ENCODE results near the gene ZNF597. TPM values are rescaled to one million over a fixed set of nuclear protein-coding genes. Genes with fewer than 3 reads are reported as not detected.

ZNF597 gene
- total RNA-seq, 1 experiment from 2014 or later = 3.2 TPM

GRCh38 chr16:3475604-3476375 is 32.5 kb upstream of the ZNF597 start:
- no peak overlapping the region for H3K27ac ChIP-seq (ENCODE audit: low read depth, low read length)

More at GRCh38 chr16:3475604-3476375, 32.5 kb upstream of the ZNF597 start:
- intact Hi-C loops (cut with micrococcal nuclease) = no loop called here
- Histone ChIP-seq H3K4me1 (ENCODE audit: control insufficient read depth in 1 of 2, insufficient read depth in 2 of 2, low read length in 2 of 2) (no peaks in the 10 kb centered on the region), H3K27me3 (ENCODE audit: insufficient read depth, low read length) (no peaks in the 10 kb centered on the region), H3K9me3 (ENCODE audit: control insufficient read depth in 1 of 2, insufficient read depth in 1 of 2, low read depth in 1 of 2, low read length in 2 of 2) (no peaks in the 10 kb centered on the region), H3K4me3 (replicated peaks in 1 of 2; ENCODE audit: low read depth in 1 of 2, low read length in 2 of 2) (no peak overlapping the region), H3K9me2 (ENCODE audit: insufficient read depth) (no peaks in the 10 kb centered on the region), H2AFZ (ENCODE audit: low read depth, low read length, poor library complexity, severe bottlenecking) (no peak overlapping the region), H3K36me3 (ENCODE audit: control insufficient read depth in 1 of 2, insufficient read depth in 2 of 2, low read length in 2 of 2) (peaks cover 1 to 8% of the 10 kb centered on the region in 2 experiments; a peak in 3 of 4 replicates), H4K20me1 (ENCODE audit: insufficient read depth) (no peaks in the 10 kb centered on the region), H3K9ac (ENCODE audit: low read length) (no peak overlapping the region), H3K4me2 (ENCODE audit: low read length) (no peak overlapping the region), H3K79me2 (ENCODE audit: insufficient read depth, low read length) (peaks cover 81% of the 10 kb centered on the region)
- DNase-seq (ENCODE audit: low read depth, low spot score) (no peak), ATAC-seq (no peak)
- ChIA-PET CTCF (no interaction called here), RAD21 (ENCODE audit: low non-redundant PET in 1 of 2, low total read pairs in 2 of 2, uncharacterized antibody in 2 of 2, unreplicated experiment in 2 of 2) (no interaction called here), POLR2A (no interaction called here)
- TF ChIP-seq ELF1 (IDR thresholded peaks at IDR 0.05; ENCODE audit: borderline replicate concordance, low read depth) (no peak), EZH2 (IDR thresholded peaks at IDR 0.05) (no peak), ZFX (IDR thresholded peaks at IDR 0.05) (no peak), CBX3 (IDR thresholded peaks at IDR 0.05; ENCODE audit: low read depth) (no peak), SP1 (IDR thresholded peaks at IDR 0.05; ENCODE audit: low read depth) (no peak), JUND (IDR thresholded peaks at IDR 0.05) (no peak), EGR1 (IDR thresholded peaks at IDR 0.05; ENCODE audit: low read depth) (no peak), REST (IDR thresholded peaks at IDR 0.05; ENCODE audit: low read depth) (no peak), TCF7L2 (IDR thresholded peaks at IDR 0.05; ENCODE audit: borderline replicate concordance, extremely low read depth, insufficient read depth, insufficient read length) (no peak), YY1 (IDR thresholded peaks at IDR 0.05; ENCODE audit: extremely low read depth, insufficient replicate concordance, low read depth, low read length) (no peak), SRF (IDR thresholded peaks at IDR 0.05; ENCODE audit: low read depth) (no peak), SIN3A (IDR thresholded peaks at IDR 0.05; ENCODE audit: low read depth) (no peak), ZBTB33 (IDR thresholded peaks at IDR 0.05; ENCODE audit: extremely low read depth, insufficient replicate concordance, low read length) (no peak), POLR2A (IDR thresholded peaks at IDR 0.05; ENCODE audit: borderline replicate concordance, extremely low read depth, insufficient read depth, insufficient read length) (no peak), CEBPB (IDR thresholded peaks at IDR 0.05; ENCODE audit: low read depth) (no peak), RAD21 (IDR thresholded peaks at IDR 0.05; ENCODE audit: low read depth) (no peak), MAX (IDR thresholded peaks at IDR 0.05) (no peak), ZNF274 (IDR thresholded peaks at IDR 0.05; ENCODE audit: low read depth, low read length) (no peak)
- no TSS peak for BruUV-seq (replicated peaks)
